Calu3 (cell line): ENCODE measurements around the gene H2BK1. TPM values are rescaled to one million over a fixed set of nuclear protein-coding genes. Genes with fewer than 3 reads are reported as not detected.

Source experiments
- BruUV-seq: library from RNA; stranded (reverse); fragments of 400-500 nt; replicated peaks from 2 replicates; lab custom pipeline; 2021; lab: Mats Ljungman, UMichigan
- CTCF ChIA-PET: fragments of 300-600 bp; sonication (Branson Sonifier 250); formaldehyde crosslinking; loops from one replicate; lab custom pipeline; 2022; ENCODE audit warnings: antibody characterized with exemption; lab: Charles Lee
- DNase-seq: peaks from one replicate; pipeline ENCODE4 v3.0.0; 2022
- H3K27ac Mint-ChIP-seq: one replicate; pipeline ENCODE4 v1.8.0; 2022; ENCODE audit warnings: mixed read lengths; ENCODE audit not compliant: unreplicated experiment
- H3K27me3 Mint-ChIP-seq: one replicate; pipeline ENCODE4 v1.8.0; 2022; ENCODE audit warnings: mixed read lengths; ENCODE audit not compliant: unreplicated experiment
- H3K36me3 Mint-ChIP-seq: one replicate; pipeline ENCODE4 v1.8.0; 2022; ENCODE audit warnings: mild to moderate bottlenecking, moderate library complexity, mixed read lengths; ENCODE audit not compliant: insufficient read depth, unreplicated experiment
- H3K4me1 Mint-ChIP-seq: one replicate; pipeline ENCODE4 v1.8.0; 2022; ENCODE audit warnings: mild to moderate bottlenecking, low read depth, mixed read lengths; ENCODE audit not compliant: unreplicated experiment
- H3K4me3 Mint-ChIP-seq: one replicate; pipeline ENCODE4 v1.8.0; 2022; ENCODE audit warnings: mild to moderate bottlenecking, low read depth, moderate library complexity, mixed read lengths; ENCODE audit not compliant: unreplicated experiment
- H3K9me3 Mint-ChIP-seq: one replicate; pipeline ENCODE4 v1.8.0; 2022; ENCODE audit warnings: low read depth, mixed read lengths; ENCODE audit not compliant: unreplicated experiment
- intact Hi-C: fragments of 100-400 bp; cut with micrococcal nuclease; formaldehyde crosslinking; loops from one replicate; pipeline ENCODE4 v1.10.0; 2022; ENCODE audit not compliant: unreplicated experiment
- total RNA-seq: library from RNA; stranded (reverse); gene quantifications from 2 replicates; pipeline ENCODE4 v1.2.3, GENCODE V29; 2022
- TF ChIP-seq, protein P1 (sequence below): fragments of 200-600 bp; IDR thresholded peaks from one replicate; pipeline ENCODE4 v1.8.0; 2022; ENCODE audit warnings: antibody characterized with exemption; ENCODE audit not compliant: unreplicated experiment

H2BK1 gene
- total RNA-seq, 1 experiment from 2014 or later: not detected

DNA sequence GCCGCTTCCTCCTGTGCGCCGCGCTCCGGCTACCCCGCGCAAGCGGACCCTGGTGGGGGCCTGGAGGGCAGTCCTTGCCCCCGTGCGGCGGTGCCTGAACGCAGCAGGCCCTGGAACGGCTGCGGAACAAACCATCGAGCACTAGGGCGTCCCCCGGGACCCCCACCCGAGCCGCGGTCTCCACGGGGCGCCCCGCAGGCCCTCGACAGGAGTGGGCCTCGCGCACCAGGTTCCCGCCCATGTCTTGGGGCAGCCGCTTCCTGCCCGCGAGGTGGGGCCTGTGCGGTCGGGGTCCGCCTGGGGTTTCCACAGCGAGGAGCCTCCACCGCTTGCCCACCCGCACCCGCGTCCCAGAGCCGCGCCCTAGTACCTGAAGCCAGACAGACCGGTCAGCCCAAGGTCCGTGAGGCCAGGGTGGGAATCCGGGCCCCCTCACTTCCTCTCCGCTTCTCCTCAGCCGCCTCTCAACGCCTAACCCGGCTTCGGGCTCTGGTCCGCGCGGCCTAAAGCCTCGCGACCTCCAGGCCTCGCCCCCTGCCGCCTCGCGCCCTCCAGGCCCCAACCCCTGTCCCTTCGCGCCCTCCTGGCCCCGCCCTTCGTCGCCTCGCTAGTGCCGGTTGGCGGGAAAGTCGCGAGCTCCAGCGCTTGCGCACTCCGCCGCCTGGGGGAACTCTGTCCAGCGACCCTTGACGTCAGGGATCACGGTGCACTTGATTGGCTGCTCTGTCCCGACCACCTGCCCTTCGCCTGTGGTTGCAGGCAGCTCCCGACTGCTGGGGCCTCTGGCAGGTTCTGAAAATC lies 35.8 kb downstream of the H2BK1 start:
- no peaks in the 10 kb centered on the region for H3K36me3 Mint-ChIP-seq

DNA sequence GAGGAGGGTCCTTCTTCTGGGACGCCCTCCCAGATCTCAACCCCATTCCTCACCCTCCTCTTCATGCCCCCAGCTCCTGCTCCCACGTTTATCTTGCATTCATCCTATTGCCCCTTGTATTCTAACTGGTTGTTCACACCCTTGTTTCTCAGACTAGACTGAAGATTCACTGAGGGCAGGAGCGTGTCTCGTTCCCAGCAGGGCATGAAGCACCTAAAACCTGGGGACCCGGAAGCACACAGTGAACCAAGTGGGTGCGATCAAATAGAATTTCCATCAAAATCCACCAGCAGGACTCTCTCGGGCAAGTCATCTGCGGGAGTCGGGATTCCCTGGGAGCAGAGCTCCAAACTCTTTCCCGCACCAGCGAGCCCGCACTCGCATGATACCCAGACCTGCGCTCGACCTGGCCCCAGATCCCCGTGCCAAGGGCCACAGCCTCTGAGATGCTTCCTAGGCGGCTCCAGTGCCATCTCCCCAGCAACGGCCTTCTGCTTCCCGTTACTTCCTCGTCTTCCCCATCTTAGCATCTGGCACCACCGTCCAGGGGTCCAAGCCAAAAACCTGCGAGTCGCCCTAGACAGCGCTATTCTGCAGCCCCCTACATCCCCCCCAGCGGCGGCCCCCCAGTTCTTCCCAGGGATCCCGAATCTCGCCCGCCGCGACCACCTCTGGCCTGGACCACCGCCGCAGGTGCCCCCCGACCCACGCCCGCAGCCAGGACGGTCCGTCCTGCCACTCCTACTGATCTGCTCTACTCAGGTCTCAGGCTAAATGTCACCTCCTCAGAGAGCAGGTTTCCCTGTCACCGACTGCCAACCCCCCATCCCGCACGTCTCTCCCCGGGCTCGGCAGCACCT lies 36.7 kb downstream of the H2BK1 start:
- intact Hi-C loops: loop anchor here (2.0 kb wide), 1 partner anchor 395 kb away; no protein-coding TSS in a partner anchor
- Mint-ChIP-seq H3K27ac (no peak overlapping the region), H3K4me3 (no peak overlapping the region), H3K4me1 (peaks cover 4% of the 10 kb centered on the region), H3K36me3 (no peaks in the 10 kb centered on the region), H3K27me3 (peaks cover 99% of the 10 kb centered on the region), H3K9me3 (no peaks in the 10 kb centered on the region)
- TF ChIP-seq, protein P1, sequence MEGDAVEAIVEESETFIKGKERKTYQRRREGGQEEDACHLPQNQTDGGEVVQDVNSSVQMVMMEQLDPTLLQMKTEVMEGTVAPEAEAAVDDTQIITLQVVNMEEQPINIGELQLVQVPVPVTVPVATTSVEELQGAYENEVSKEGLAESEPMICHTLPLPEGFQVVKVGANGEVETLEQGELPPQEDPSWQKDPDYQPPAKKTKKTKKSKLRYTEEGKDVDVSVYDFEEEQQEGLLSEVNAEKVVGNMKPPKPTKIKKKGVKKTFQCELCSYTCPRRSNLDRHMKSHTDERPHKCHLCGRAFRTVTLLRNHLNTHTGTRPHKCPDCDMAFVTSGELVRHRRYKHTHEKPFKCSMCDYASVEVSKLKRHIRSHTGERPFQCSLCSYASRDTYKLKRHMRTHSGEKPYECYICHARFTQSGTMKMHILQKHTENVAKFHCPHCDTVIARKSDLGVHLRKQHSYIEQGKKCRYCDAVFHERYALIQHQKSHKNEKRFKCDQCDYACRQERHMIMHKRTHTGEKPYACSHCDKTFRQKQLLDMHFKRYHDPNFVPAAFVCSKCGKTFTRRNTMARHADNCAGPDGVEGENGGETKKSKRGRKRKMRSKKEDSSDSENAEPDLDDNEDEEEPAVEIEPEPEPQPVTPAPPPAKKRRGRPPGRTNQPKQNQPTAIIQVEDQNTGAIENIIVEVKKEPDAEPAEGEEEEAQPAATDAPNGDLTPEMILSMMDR: no peak
- CTCF ChIA-PET: no interaction called here
- no peak for DNase-seq
- BruUV-seq: no TSS peak

More for the DNA sequence above, 35.8 kb downstream of the H2BK1 start:
- Mint-ChIP-seq H3K4me3 (no peak overlapping the region), H3K27ac (no peak overlapping the region), H3K9me3 (no peaks in the 10 kb centered on the region), H3K27me3 (peaks cover 99% of the 10 kb centered on the region), H3K4me1 (no peaks in the 10 kb centered on the region)
- CTCF ChIA-PET: no interaction called here
- no peak for DNase-seq
- no TSS peak for BruUV-seq
- intact Hi-C loops: no loop called here
- TF ChIP-seq, protein P1: no peak

- CTCF ChIA-PET: no interaction called here
- DNase-seq: peak; percentile 79
- Mint-ChIP-seq H3K4me3 (no peak overlapping the region), H3K9me3 (no peaks in the 10 kb centered on the region), H3K36me3 (no peaks in the 10 kb centered on the region), H3K27me3 (peaks cover 98% of the 10 kb centered on the region), H3K4me1 (peaks cover 11% of the 10 kb centered on the region), H3K27ac (no peak overlapping the region)
- intact Hi-C loops: loop anchor here (1.0 to 2.0 kb wide), 2 partner anchors 48 to 394 kb away; no protein-coding TSS in a partner anchor
- no TSS peak for BruUV-seq
- TF ChIP-seq, protein P1: peak; percentile 100
These were observed 37.8 kb downstream of the H2BK1 start for GRCh38 chr7:151172273-151173141.

- BruUV-seq: no TSS peak
- Mint-ChIP-seq H3K4me1 (peaks cover 11% of the 10 kb centered on the region), H3K36me3 (no peaks in the 10 kb centered on the region), H3K9me3 (no peaks in the 10 kb centered on the region), H3K27ac (no peak overlapping the region), H3K4me3 (peak overlapping the region; percentile 60), H3K27me3 (peaks cover 61% of the 10 kb centered on the region)
- TF ChIP-seq, protein P1: no peak
- intact Hi-C loops: no loop called here
- CTCF ChIA-PET: interaction anchor here (1.9 to 2.9 kb wide), 2 partner anchors 45 to 75 kb away, joined by 6 to 12 read pairs; no protein-coding TSS in a partner anchor
- DNase-seq: no peak
These were observed 41.5 kb downstream of the H2BK1 start for GRCh38 chr7:151168787-151169162.
